HepG2 (cell line): ENCODE data around the gene TUT1. TPM values are rescaled to one million over a fixed set of nuclear protein-coding genes. Genes with fewer than 3 reads are reported as not detected.

Experiments
- ARID3A ChIP-seq: IDR thresholded peaks from 2 replicates; pipeline ENCODE4 v1.6.1; 2012; ENCODE audit warnings: low read depth, low read length, improper control_type of control experiment
- ATF1 ChIP-seq: IDR thresholded peaks from 2 replicates; pipeline ENCODE4 v1.6.1; 2016; ENCODE audit warnings: mild to moderate bottlenecking, control low read depth
- ATM ChIP-seq: fragments of 450-650 bp; IDR thresholded peaks from 2 replicates; pipeline ENCODE4 v1.7.1; 2017; ENCODE audit warnings: mild to moderate bottlenecking, borderline replicate concordance
- DPF2 ChIP-seq: sonication (generic); formaldehyde crosslinking; IDR thresholded peaks from 2 replicates; pipeline ENCODE4 v1.4.0; 2020; ENCODE audit warnings: mild to moderate bottlenecking, low read depth, missing genetic modification reagents, borderline replicate concordance
- EEA1 ChIP-seq: sonication (generic); formaldehyde crosslinking; IDR thresholded peaks from 2 replicates; pipeline ENCODE4 v1.5.1; 2020; ENCODE audit warnings: mild to moderate bottlenecking, missing genetic modification reagents, borderline replicate concordance
- HDAC2 ChIP-seq: sonication (generic); formaldehyde crosslinking; IDR thresholded peaks from 2 replicates; pipeline ENCODE4 v1.4.0; 2020; ENCODE audit warnings: missing genetic modification reagents
- HNF1A ChIP-seq, 2 experiments: sonication (generic) in 1 of 2; formaldehyde crosslinking in 1 of 2; IDR thresholded peaks; 2 replicates each; pipeline versions ENCODE4 v1.4.0 to v1.6.1; 2016 to 2020; ENCODE audit warnings: borderline replicate concordance in 1 of 2, low read depth in 1 of 2, mild to moderate bottlenecking in 1 of 2, missing genetic modification reagents in 1 of 2
- KDM2A ChIP-seq: sonication (generic); formaldehyde crosslinking; IDR thresholded peaks from 2 replicates; pipeline ENCODE4 v1.4.0; 2020; ENCODE audit warnings: low read depth, missing genetic modification reagents, borderline replicate concordance
- MAFG ChIP-seq: sonication (generic); formaldehyde crosslinking; IDR thresholded peaks from 2 replicates; pipeline ENCODE4 v1.5.1; 2020; ENCODE audit warnings: mild to moderate bottlenecking, missing genetic modification reagents
- MBD4 ChIP-seq: IDR thresholded peaks from 2 replicates; pipeline ENCODE4 v1.6.1; 2012; ENCODE audit warnings: low read length, inconsistent platforms, borderline replicate concordance
- PATZ1 ChIP-seq: sonication (generic); formaldehyde crosslinking; IDR thresholded peaks from 2 replicates; pipeline ENCODE4 v1.4.0; 2020; ENCODE audit warnings: missing genetic modification reagents
- ZFP1 ChIP-seq: IDR thresholded peaks from 2 replicates; pipeline ENCODE4 v1.6.1; 2016
- ZNF264 ChIP-seq: sonication (generic); formaldehyde crosslinking; IDR thresholded peaks from 2 replicates; pipeline ENCODE4 v1.4.0; 2020; ENCODE audit warnings: missing genetic modification reagents
- ZNF276 ChIP-seq: sonication (generic); formaldehyde crosslinking; IDR thresholded peaks from 2 replicates; pipeline ENCODE4 v1.4.0; 2020; ENCODE audit warnings: mild to moderate bottlenecking, low read depth, missing genetic modification reagents
- ZNF331 ChIP-seq: sonication (generic); formaldehyde crosslinking; IDR thresholded peaks from 2 replicates; pipeline ENCODE4 v1.4.0; 2020; ENCODE audit warnings: missing genetic modification reagents
- ZNF543 ChIP-seq: sonication (generic); formaldehyde crosslinking; IDR thresholded peaks from 2 replicates; pipeline ENCODE4 v1.4.0; 2020; ENCODE audit warnings: mild to moderate bottlenecking, missing genetic modification reagents
- ZNF772 ChIP-seq: sonication (generic); formaldehyde crosslinking; IDR thresholded peaks from 2 replicates; pipeline ENCODE4 v1.5.0; 2020; ENCODE audit warnings: mild to moderate bottlenecking, missing genetic modification reagents
- ZNF777 ChIP-seq: sonication (generic); formaldehyde crosslinking; IDR thresholded peaks from 2 replicates; pipeline ENCODE4 v1.4.0; 2020; ENCODE audit warnings: missing genetic modification reagents
- ZNF878 ChIP-seq: sonication (generic); formaldehyde crosslinking; IDR thresholded peaks from 2 replicates; pipeline ENCODE4 v1.8.1; 2023; ENCODE audit warnings: mild to moderate bottlenecking, missing genetic modification reagents, moderate library complexity
- polyA plus RNA-seq, 8 experiments: library from polyadenylated mRNA; depleted of rRNA in 3 of 8; stranded (reverse) in 7 of 8; unstranded in 1 of 8; fragments of >200 nt; fragmentation: Illumina TruSeq in 4 of 8; extraction: Trizol in 4 of 8; gene quantifications; 2 replicates each; pipeline versions ENCODE4 v1.2.1 to v1.2.3, GENCODE V29; 2011 to 2016; ENCODE audit warnings: low read depth in 4 of 8, missing spikeins in 1 of 8, mixed read lengths in 1 of 8; ENCODE audit not compliant: insufficient read depth in 1 of 8
- total RNA-seq, 5 experiments: library from RNA; depleted of rRNA; stranded (reverse); fragments of >200 nt; fragmentation: Illumina TruSeq; extraction: Trizol; gene quantifications; 2 replicates each; pipeline ENCODE4 v1.2.3, GENCODE V29; 2016; ENCODE audit warnings: low read depth in 1 of 5

The TUT1 gene
- total and polyA plus RNA-seq, 2 of the 13 experiments (the other 11 are each of a cell fraction or from before 2014, with no cell fraction given) = 9.7 to 14.3 TPM

GRCh38 chr11:62547691-62548281 is 43.5 kb downstream of the TUT1 start (continued):
- peak; percentile 67; the same call in 1 of the 2 replicates for TF ChIP-seq ZNF331 (CRISPR knock-in tag)
- TF ChIP-seq KDM2A = 0 out of 2 replicates have a peak, but pooled peaks have one; percentile 38
- no peak for TF ChIP-seq ZFP1
- TF ChIP-seq ZNF878 (CRISPR knock-in tag) = peak; percentile 71; the same call in 1 of the 2 replicates
- TF ChIP-seq ZNF772 (CRISPR knock-in tag) = 0 out of 2 replicates have a peak, but pooled peaks have one; percentile 50
- TF ChIP-seq ZNF264 (CRISPR knock-in tag) = no peak
- peak; percentile 92 for TF ChIP-seq PATZ1 (CRISPR knock-in tag)
- TF ChIP-seq MBD4 = no peak
- peak; percentile 72; the same call in 1 of the 2 replicates for TF ChIP-seq ZNF543 (CRISPR knock-in tag)
- peak; percentile 84 for TF ChIP-seq ZNF276 (CRISPR knock-in tag)
- TF ChIP-seq DPF2 (CRISPR knock-in tag) = 0 out of 2 replicates have a peak, but pooled peaks have one; percentile 16
- no peak for TF ChIP-seq HNF1A (IDR thresholded peaks at IDR 0.05; ENCODE audit: low read depth)
- no peak for TF ChIP-seq HNF1A (CRISPR knock-in tag; IDR thresholded peaks at IDR 0.05; ENCODE audit: borderline replicate concordance)
- no peak for TF ChIP-seq ATF1 (CRISPR knock-in tag)
- no peak for TF ChIP-seq ZNF777 (CRISPR knock-in tag)
- no peak for TF ChIP-seq MAFG (CRISPR knock-in tag)
- no peak for TF ChIP-seq ARID3A
- TF ChIP-seq HDAC2 = peak; percentile 38
- TF ChIP-seq EEA1 (CRISPR knock-in tag) = no peak; the same call in 1 of the 2 replicates
- no peak for TF ChIP-seq ATM
